SK-N-SH treated with all-trans-retinoic acid at 6 μM for 48 hours (cell line): ENCODE results near the gene GFI1B.

Experiments used
- ATAC-seq: fragments of 200-7000 bp; cut with Tn5 transposase; 3 replicates; pipeline ENCODE4 v1.9.1; 2020; ENCODE audit warnings: mild to moderate bottlenecking, moderate library complexity
- ARNTL ChIP-seq: fragments of 450-650 bp; formaldehyde crosslinking; IDR thresholded peaks from 2 replicates; pipeline ENCODE4 v1.5.0; 2020; ENCODE audit warnings: low read depth, mild to moderate bottlenecking, moderate library complexity, borderline replicate concordance
- BACH2 ChIP-seq: fragments of 250-450 bp; sonication (Bioruptor Pico); IDR thresholded peaks from 2 replicates; pipeline ENCODE4 v1.9.0; 2021; ENCODE audit warnings: mild to moderate bottlenecking, borderline replicate concordance
- CSDC2 ChIP-seq: fragments of 250-450 bp; sonication (Bioruptor Pico); IDR thresholded peaks from 2 replicates; pipeline ENCODE4 v1.5.0; 2020; ENCODE audit warnings: mild to moderate bottlenecking, moderate library complexity
- ESRRG ChIP-seq: fragments of 250-450 bp; sonication (Bioruptor Pico); IDR thresholded peaks from 2 replicates; pipeline ENCODE4 v1.6.1; 2021; ENCODE audit warnings: mild to moderate bottlenecking
- ISL1 ChIP-seq: fragments of 250-450 bp; sonication (Bioruptor Pico); IDR thresholded peaks from 2 replicates; pipeline ENCODE4 v2.1.2; 2022; ENCODE audit warnings: mild to moderate bottlenecking, moderate library complexity
- OSR1 ChIP-seq: fragments of 250-450 bp; sonication (Bioruptor Pico); IDR thresholded peaks from 2 replicates; pipeline ENCODE4 v1.8.0; 2022; ENCODE audit warnings: moderate library complexity, mild to moderate bottlenecking, inconsistent platforms
- PPARA ChIP-seq: fragments of 250-450 bp; sonication (Bioruptor Pico); IDR thresholded peaks from 2 replicates; pipeline ENCODE4 v1.5.0; 2020; ENCODE audit warnings: mild to moderate bottlenecking, borderline replicate concordance
- RARB ChIP-seq: fragments of 250-450 bp; sonication (Bioruptor Pico); IDR thresholded peaks from 2 replicates; pipeline ENCODE4 v1.8.0; 2021; ENCODE audit warnings: mild to moderate bottlenecking, moderate library complexity
- SNAI2 ChIP-seq: fragments of 250-450 bp; sonication (Bioruptor Pico); IDR thresholded peaks from 2 replicates; pipeline ENCODE4 v1.5.0; 2020; ENCODE audit warnings: mild to moderate bottlenecking, moderate library complexity
- TCF4 ChIP-seq: fragments of 250-450 bp; sonication (Bioruptor Pico); IDR thresholded peaks from 2 replicates; pipeline ENCODE4 v1.8.0; 2021; ENCODE audit warnings: mild to moderate bottlenecking, moderate library complexity, borderline replicate concordance
- TOX ChIP-seq: fragments of 250-450 bp; sonication (Bioruptor Pico); IDR thresholded peaks from 2 replicates; pipeline ENCODE4 v1.8.0; 2021; ENCODE audit warnings: mild to moderate bottlenecking, moderate library complexity, borderline replicate concordance
- ZC3H10 ChIP-seq: fragments of 250-450 bp; sonication (Bioruptor Pico); IDR thresholded peaks from 2 replicates; pipeline ENCODE4 v1.5.1; 2021; ENCODE audit warnings: mild to moderate bottlenecking, moderate library complexity
- ZFP3 ChIP-seq: fragments of 250-450 bp; sonication (Bioruptor Pico); IDR thresholded peaks from 2 replicates; pipeline ENCODE4 v1.5.0; 2020; ENCODE audit warnings: mild to moderate bottlenecking, moderate library complexity
- ZFP30 ChIP-seq: fragments of 450-650 bp; formaldehyde crosslinking; IDR thresholded peaks from 2 replicates; pipeline ENCODE4 v1.5.0; 2022; ENCODE audit warnings: mild to moderate bottlenecking, moderate library complexity
- ZNF565 ChIP-seq: fragments of 450-650 bp; formaldehyde crosslinking; conservative IDR thresholded peaks from 2 replicates; pipeline ENCODE4 v1.5.0; 2020; ENCODE audit warnings: low read depth, mild to moderate bottlenecking, moderate library complexity
- ZNF70 ChIP-seq: fragments of 450-650 bp; formaldehyde crosslinking; IDR thresholded peaks from 2 replicates; pipeline ENCODE4 v1.5.0; 2020; ENCODE audit warnings: mild to moderate bottlenecking, moderate library complexity
- ZNF8 ChIP-seq: fragments of 450-650 bp; formaldehyde crosslinking; IDR thresholded peaks from 2 replicates; pipeline ENCODE4 v1.5.0; 2020; ENCODE audit warnings: mild to moderate bottlenecking, moderate library complexity
- TF ChIP-seq, protein P1 (sequence below): fragments of 250-450 bp; sonication (Bioruptor Pico); IDR thresholded peaks from 2 replicates; pipeline ENCODE4 v1.5.1; 2020; ENCODE audit warnings: low read depth, mild to moderate bottlenecking, moderate library complexity
- TF ChIP-seq, protein P2 (sequence below): fragments of 250-450 bp; sonication (Bioruptor Pico); IDR thresholded peaks from 2 replicates; pipeline ENCODE4 v1.5.1; 2021; ENCODE audit warnings: mild to moderate bottlenecking, moderate library complexity
- TF ChIP-seq, protein P3 (sequence below): fragments of 250-450 bp; sonication (Bioruptor Pico); IDR thresholded peaks from 2 replicates; pipeline ENCODE4 v1.8.0; 2020; ENCODE audit warnings: mild to moderate bottlenecking, moderate library complexity, borderline replicate concordance
- TF ChIP-seq, protein P4 (sequence below): fragments of 250-450 bp; sonication (Bioruptor Pico); IDR thresholded peaks from 2 replicates; pipeline ENCODE4 v1.5.0; 2020; ENCODE audit warnings: mild to moderate bottlenecking, moderate library complexity

Gene GFI1B

DNA sequence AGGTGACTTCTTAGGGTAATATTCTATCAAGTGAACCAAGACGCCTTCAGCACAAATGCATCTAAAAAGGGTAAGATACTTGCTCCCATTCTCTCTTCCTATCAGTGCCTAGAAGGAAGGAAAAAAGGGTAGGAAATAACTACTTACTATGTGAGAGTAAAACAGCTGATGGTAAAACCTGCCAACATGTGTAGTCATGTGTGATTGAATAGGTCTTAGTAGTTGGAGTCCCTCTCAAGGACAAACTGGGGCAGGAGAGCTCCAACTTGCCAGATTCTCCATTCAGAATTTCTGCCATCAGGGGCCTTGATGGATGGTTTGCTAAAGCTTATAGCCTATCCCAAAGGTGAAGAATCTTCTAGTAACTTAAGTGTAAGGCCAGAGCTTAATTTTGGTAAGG, 39.3 kb upstream of the GFI1B start:
- ATAC-seq, result no peak
- no peak for TF ChIP-seq ARNTL

DNA sequence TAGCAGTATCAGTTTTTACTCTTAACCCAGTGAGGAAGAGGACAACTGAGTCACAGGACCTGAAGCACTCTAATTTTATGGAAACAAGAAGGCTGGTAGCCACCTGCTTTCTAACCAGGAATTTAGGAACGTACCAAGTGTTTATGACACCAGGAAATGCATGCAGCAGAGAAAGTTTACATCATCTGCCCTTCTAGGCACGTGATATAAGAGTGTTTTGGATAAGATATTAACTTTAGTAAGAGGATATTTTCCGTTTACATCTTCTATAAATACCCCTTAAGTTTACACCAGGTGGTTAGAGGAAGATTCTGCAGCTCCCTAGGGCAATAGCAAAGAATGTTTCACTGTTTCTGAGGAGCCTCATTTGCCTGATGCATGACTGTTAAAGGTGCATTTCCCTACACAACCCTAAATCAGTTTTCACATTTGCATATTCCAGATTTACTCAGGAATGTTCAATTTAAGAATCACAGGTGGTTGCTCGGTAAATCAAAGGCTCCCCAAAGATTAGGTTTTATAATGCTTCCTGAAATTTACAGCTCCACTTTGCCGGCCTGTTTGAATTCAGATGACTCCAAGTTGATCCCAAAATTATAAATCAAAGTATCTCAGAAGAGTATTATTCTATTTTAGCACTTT, 35.8 kb upstream of the GFI1B start:
- no peak for TF ChIP-seq TCF4 (CRISPR knock-in tag)
- no peak for TF ChIP-seq ESRRG (CRISPR knock-in tag)
- no peak for TF ChIP-seq ZNF70 (CRISPR knock-in tag)
- no peak for TF ChIP-seq ZFP30 (CRISPR knock-in tag)
- TF ChIP-seq, protein P1, sequence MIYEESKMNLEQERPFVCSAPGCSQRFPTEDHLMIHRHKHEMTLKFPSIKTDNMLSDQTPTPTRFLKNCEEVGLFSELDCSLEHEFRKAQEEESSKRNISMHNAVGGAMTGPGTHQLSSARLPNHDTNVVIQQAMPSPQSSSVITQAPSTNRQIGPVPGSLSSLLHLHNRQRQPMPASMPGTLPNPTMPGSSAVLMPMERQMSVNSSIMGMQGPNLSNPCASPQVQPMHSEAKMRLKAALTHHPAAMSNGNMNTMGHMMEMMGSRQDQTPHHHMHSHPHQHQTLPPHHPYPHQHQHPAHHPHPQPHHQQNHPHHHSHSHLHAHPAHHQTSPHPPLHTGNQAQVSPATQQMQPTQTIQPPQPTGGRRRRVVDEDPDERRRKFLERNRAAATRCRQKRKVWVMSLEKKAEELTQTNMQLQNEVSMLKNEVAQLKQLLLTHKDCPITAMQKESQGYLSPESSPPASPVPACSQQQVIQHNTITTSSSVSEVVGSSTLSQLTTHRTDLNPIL (CRISPR knock-in tag), result no peak
- TF ChIP-seq RARB (CRISPR knock-in tag), result no peak
- no peak for TF ChIP-seq TOX
- no peak for TF ChIP-seq OSR1 (CRISPR knock-in tag)
- no peak for TF ChIP-seq ISL1 (CRISPR knock-in tag)
- TF ChIP-seq CSDC2 (CRISPR knock-in tag), result no peak
- no peak for TF ChIP-seq ZC3H10 (CRISPR knock-in tag)
- TF ChIP-seq ZNF8 (CRISPR knock-in tag), result no peak
- no peak for TF ChIP-seq ZFP3 (CRISPR knock-in tag)
- TF ChIP-seq ARNTL, result no peak
- TF ChIP-seq SNAI2, result no peak
- no peak for TF ChIP-seq PPARA (CRISPR knock-in tag)
- ATAC-seq, result no peak

DNA sequence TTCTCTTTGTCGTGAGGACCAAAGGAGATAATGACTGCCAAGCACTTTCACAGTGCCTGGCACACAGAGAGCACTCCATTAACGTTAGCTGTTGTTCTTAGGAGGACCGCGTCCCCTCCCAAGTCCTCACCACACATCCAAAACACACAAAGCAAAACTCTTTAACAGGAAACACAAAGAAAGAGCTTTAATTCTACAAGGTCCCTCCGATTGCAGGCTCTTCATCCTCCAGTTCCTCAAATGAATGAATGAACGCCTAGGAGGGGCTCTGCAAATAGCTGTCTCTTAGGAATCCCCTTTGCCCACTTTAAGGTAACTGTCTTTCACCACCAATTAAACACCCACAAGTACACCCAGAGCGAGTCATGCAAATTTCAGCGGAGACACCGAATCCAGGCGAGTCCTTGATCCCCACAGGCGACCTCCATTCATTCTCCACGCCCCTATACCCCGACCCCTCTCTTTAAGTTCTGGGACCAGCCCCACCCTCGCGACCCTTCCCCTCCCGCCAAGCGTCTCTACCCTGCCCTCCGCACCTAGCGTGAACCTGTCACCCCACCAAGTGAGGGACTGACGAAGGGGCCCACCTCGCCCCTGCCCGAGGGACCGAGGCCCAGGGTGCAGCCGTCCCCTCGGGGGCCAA, 34.7 kb upstream of the GFI1B start:
- peak; percentile 2; the same call in 2 of the 3 replicates for ATAC-seq
- no peak for TF ChIP-seq ZC3H10 (CRISPR knock-in tag)
- no peak for TF ChIP-seq PPARA (CRISPR knock-in tag)
- TF ChIP-seq, protein P2, sequence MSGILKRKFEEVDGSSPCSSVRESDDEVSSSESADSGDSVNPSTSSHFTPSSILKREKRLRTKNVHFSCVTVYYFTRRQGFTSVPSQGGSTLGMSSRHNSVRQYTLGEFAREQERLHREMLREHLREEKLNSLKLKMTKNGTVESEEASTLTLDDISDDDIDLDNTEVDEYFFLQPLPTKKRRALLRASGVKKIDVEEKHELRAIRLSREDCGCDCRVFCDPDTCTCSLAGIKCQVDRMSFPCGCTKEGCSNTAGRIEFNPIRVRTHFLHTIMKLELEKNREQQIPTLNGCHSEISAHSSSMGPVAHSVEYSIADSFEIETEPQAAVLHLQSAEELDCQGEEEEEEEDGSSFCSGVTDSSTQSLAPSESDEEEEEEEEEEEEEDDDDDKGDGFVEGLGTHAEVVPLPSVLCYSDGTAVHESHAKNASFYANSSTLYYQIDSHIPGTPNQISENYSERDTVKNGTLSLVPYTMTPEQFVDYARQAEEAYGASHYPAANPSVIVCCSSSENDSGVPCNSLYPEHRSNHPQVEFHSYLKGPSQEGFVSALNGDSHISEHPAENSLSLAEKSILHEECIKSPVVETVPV (CRISPR knock-in tag), result no peak
- TF ChIP-seq SNAI2, result no peak
- TF ChIP-seq BACH2 (CRISPR knock-in tag), result no peak
- TF ChIP-seq TCF4 (CRISPR knock-in tag), result no peak
- no peak for TF ChIP-seq ZNF70 (CRISPR knock-in tag)
- TF ChIP-seq, protein P3, sequence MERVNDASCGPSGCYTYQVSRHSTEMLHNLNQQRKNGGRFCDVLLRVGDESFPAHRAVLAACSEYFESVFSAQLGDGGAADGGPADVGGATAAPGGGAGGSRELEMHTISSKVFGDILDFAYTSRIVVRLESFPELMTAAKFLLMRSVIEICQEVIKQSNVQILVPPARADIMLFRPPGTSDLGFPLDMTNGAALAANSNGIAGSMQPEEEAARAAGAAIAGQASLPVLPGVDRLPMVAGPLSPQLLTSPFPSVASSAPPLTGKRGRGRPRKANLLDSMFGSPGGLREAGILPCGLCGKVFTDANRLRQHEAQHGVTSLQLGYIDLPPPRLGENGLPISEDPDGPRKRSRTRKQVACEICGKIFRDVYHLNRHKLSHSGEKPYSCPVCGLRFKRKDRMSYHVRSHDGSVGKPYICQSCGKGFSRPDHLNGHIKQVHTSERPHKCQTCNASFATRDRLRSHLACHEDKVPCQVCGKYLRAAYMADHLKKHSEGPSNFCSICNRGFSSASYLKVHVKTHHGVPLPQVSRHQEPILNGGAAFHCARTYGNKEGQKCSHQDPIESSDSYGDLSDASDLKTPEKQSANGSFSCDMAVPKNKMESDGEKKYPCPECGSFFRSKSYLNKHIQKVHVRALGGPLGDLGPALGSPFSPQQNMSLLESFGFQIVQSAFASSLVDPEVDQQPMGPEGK (CRISPR knock-in tag), result no peak
- no peak for TF ChIP-seq ESRRG (CRISPR knock-in tag)
- no peak for TF ChIP-seq ZFP30 (CRISPR knock-in tag)
- TF ChIP-seq, all 23 proteins: peak for 0

DNA sequence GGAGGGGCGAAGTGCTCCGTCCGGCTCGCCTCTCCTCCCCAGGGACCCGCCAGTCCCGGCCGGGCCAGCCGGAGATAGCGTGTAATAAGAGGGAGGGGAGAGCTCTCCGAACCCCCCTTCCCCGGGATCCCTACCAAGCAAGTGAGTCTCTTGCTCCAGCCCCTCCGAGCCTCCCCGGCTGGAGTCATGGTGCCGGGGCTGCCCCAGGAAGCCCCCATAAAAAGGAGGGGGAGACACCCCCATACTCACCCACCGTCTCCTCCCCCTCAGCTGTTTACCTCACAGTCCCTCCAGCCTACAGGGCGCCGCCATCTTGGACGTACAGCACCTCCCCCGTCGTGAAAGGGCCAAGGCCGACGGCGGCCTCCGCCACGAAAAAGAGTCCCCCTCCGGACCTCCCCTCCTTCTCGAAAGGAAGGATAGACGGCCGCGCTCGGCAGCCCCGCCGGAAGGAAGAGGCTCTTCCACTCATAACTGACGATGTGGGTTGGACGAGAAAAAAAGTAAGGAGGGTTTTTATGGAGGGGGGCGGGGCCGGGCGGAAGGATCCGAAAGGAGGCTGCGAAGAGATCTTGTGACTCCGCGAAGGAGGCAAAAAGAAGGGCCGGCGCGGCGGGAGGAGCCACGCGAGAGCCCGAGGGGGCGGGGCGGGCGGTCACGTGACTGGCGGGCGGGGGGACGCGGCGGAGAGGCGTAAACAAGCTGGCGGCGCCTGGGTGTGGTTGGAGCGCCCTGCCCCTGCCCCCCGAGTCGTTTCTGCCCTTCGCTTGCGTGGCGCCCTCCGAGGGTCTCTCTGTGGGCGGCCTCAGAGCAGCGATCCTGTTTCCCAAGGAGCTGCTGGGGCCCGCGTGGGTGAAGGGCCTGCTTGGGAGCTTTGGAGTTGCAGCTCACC, 34.0 kb upstream of the GFI1B start, which contains the start of gene TSC1:
TSC1 (minus strand) TSS at position 323 of the 892 bp plus-strand sequence. CDS start 15,744 bp downstream, outside the sequence.
- peak; percentile 92 for ATAC-seq
- TF ChIP-seq OSR1 (CRISPR knock-in tag) (no peak), RARB (CRISPR knock-in tag) (no peak), ZNF8 (CRISPR knock-in tag) (no peak), ESRRG (CRISPR knock-in tag) (no peak), BACH2 (CRISPR knock-in tag) (no peak), ZNF565 (no peak), ZNF70 (CRISPR knock-in tag) (no peak), SNAI2 (no peak), ARNTL (no peak), PPARA (CRISPR knock-in tag) (no peak), ZFP30 (CRISPR knock-in tag) (no peak)
- TF ChIP-seq, protein P1 (CRISPR knock-in tag), result no peak
- TF ChIP-seq, protein P4, sequence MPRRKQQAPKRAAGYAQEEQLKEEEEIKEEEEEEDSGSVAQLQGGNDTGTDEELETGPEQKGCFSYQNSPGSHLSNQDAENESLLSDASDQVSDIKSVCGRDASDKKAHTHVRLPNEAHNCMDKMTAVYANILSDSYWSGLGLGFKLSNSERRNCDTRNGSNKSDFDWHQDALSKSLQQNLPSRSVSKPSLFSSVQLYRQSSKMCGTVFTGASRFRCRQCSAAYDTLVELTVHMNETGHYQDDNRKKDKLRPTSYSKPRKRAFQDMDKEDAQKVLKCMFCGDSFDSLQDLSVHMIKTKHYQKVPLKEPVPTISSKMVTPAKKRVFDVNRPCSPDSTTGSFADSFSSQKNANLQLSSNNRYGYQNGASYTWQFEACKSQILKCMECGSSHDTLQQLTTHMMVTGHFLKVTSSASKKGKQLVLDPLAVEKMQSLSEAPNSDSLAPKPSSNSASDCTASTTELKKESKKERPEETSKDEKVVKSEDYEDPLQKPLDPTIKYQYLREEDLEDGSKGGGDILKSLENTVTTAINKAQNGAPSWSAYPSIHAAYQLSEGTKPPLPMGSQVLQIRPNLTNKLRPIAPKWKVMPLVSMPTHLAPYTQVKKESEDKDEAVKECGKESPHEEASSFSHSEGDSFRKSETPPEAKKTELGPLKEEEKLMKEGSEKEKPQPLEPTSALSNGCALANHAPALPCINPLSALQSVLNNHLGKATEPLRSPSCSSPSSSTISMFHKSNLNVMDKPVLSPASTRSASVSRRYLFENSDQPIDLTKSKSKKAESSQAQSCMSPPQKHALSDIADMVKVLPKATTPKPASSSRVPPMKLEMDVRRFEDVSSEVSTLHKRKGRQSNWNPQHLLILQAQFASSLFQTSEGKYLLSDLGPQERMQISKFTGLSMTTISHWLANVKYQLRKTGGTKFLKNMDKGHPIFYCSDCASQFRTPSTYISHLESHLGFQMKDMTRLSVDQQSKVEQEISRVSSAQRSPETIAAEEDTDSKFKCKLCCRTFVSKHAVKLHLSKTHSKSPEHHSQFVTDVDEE (CRISPR knock-in tag), result no peak
- TF ChIP-seq, protein P3 (CRISPR knock-in tag), result 0 out of 2 replicates have a peak, but pooled peaks have one; percentile 26
